Psoas muscle (tissue), 8 donors: ENCODE data around the gene B4GALT1. TPM values are rescaled to one million over a fixed set of nuclear protein-coding genes. Genes with fewer than 3 reads are reported as not detected.

ENCODE experiments used
- ATAC-seq, 4 donors: fragments of 200-7000 bp; cut with Tn5 transposase; one replicate each; pipeline ENCODE4 v1.9.1; 2020; ENCODE audit warnings: moderate library complexity in 3 of 4, mild to moderate bottlenecking in 2 of 4
- DNase-seq, 2 donors: peaks; one replicate each; pipeline ENCODE4 v3.0.0-alpha.2; 2020
- H3K27ac ChIP-seq: fragments of 200-600 bp; one replicate; pipeline ENCODE4 v1.8.0; 2022
- H3K27me3 ChIP-seq, 3 donors: fragments of 200-600 bp in 1 of 3; one replicate each; pipeline versions ENCODE4 v1.6.1 to v1.8.0; 2013 to 2022; ENCODE audit warnings: low read length in 2 of 3, mild to moderate bottlenecking in 2 of 3, moderate library complexity in 1 of 3; ENCODE audit not compliant: insufficient read depth in 3 of 3
- H3K36me3 ChIP-seq, 2 donors: fragments of 200-600 bp in 1 of 2; one replicate each; pipeline versions ENCODE4 v1.6.1 to v1.8.0; 2013 to 2022; ENCODE audit warnings: low read depth in 1 of 2, mild to moderate bottlenecking in 1 of 2, moderate library complexity in 1 of 2; ENCODE audit not compliant: insufficient read depth in 1 of 2
- H3K4me1 ChIP-seq: fragments of 200-600 bp; one replicate; pipeline ENCODE4 v1.8.0; 2022
- H3K4me3 ChIP-seq: fragments of 200-600 bp; one replicate; pipeline ENCODE4 v1.8.0; 2022; ENCODE audit warnings: mild to moderate bottlenecking
- H3K9me3 ChIP-seq: fragments of 200-600 bp; one replicate; pipeline ENCODE4 v1.8.0; 2022
- CTCF ChIP-seq: fragments of 200-600 bp; IDR thresholded peaks from one replicate; pipeline ENCODE4 v1.8.0; 2022; ENCODE audit warnings: antibody characterized with exemption
- WGBS, 3 donors: extraction: QIAGEN DNeasy Blood & Tissue Kit; methylation state at CpG; one replicate each; pipeline versions ENCODE4 v1.1.6 to v1.1.7; 2013; 5-methylcytosine and 5-hydroxymethylcytosine counted together
- intact Hi-C, 2 donors: fragments of 100-400 bp; cut with DNase I; formaldehyde crosslinking; loops; one replicate each; pipeline versions ENCODE4 v1.11.0 to v1.14.2; 2022
- polyA plus RNA-seq, 3 donors: library from polyadenylated mRNA; stranded (reverse); fragments of 200-250 nt; gene quantifications; one replicate each; pipeline ENCODE4 v1.2.3, GENCODE V29; 2013
- total RNA-seq, 4 donors: library from RNA; stranded (reverse); fragmentation: NEBNext Ultra II Directional in 2 of 4; extraction: Animal tissue kit (Norgen Biotek cat#: 25700) in 2 of 4; gene quantifications; one replicate each; pipeline versions ENCODE4 v1.2.1 to v1.2.4, GENCODE V29; 2021 to 2023
- donor health status: healthy with polysubstance abuse.
- donor health status: DM: no; HTN: no; CAD: no; lungs with moderate emphysema.
- donor health status: Bipolar disorder and iron deficiency.
- donor health status: healthy.
- donor health status: DM: yes; HTN: yes; CAD: no.
- donor health status: DM: no; HTN: no; CAD: no.
- donor health status: DM: no; HTN: no; CAD: no.
- donor health status: DM: yes; HTN: yes; CAD: no.

The B4GALT1 gene
- total and polyA plus RNA-seq, 7 donors: 13.0 to 28.1 (median 22.3) TPM

- WGBS, 3 donors: 35 to 44% (median 43%) methylated on average over 11 of the region's 11 CpGs
- intact Hi-C loops: no loop called here
- Histone ChIP-seq H3K9me3 (no peaks in the 10 kb centered on the region), H3K36me3 (no peaks in the 10 kb centered on the region), H3K4me1 (peaks cover 10% of the 10 kb centered on the region), H3K27me3 (no peaks in the 10 kb centered on the region), H3K4me3 (no peak overlapping the region), H3K27ac (no peak overlapping the region)
- TF ChIP-seq CTCF: no peak
- peak; percentile 30 to 47 (median 37) for ATAC-seq
- DNase-seq: peak; percentile 41 to 74
These were observed 35.5 kb upstream of the B4GALT1 start for GRCh38 chr9:33202552-33203201.

GRCh38 chr9:33202018-33202417 is 34.9 kb upstream of the B4GALT1 start:
- no peak overlapping the region for H3K27ac ChIP-seq
- no peak for ATAC-seq
- H3K27me3 ChIP-seq: no peaks in the 10 kb centered on the region
- intact Hi-C loops: no loop called here
- no peaks in the 10 kb centered on the region for H3K9me3 ChIP-seq
- H3K4me3 ChIP-seq: no peak overlapping the region
- no peak for DNase-seq
- no peak for TF ChIP-seq CTCF
- H3K36me3 ChIP-seq: no peaks in the 10 kb centered on the region
- H3K4me1 ChIP-seq: peaks cover 16% of the 10 kb centered on the region
- WGBS, 3 donors: 89 to 100% (median 94%) methylated on average over 1 of the region's 1 CpG

GRCh38 chr9:33198165-33198564 is 31.0 kb upstream of the B4GALT1 start:
- 23 to 41% (median 26%) methylated on average over 6 of the region's 6 CpGs for WGBS, 3 donors
- peaks cover 16% of the 10 kb centered on the region for H3K4me1 ChIP-seq
- no peaks in the 10 kb centered on the region for H3K27me3 ChIP-seq
- DNase-seq (peak; percentile 60 to 85), ATAC-seq (peak; percentile 85 to 95 (median 93))
- no peaks in the 10 kb centered on the region for H3K36me3 ChIP-seq
- TF ChIP-seq CTCF: no peak
- H3K9me3 ChIP-seq: no peaks in the 10 kb centered on the region
- intact Hi-C loops: no loop called here
- H3K4me3 ChIP-seq: peak overlapping the region; percentile 15
- peak overlapping the region; percentile 71 for H3K27ac ChIP-seq

GRCh38 chr9:33197279-33198152 is 30.4 kb upstream of the B4GALT1 start:
- Histone ChIP-seq H3K4me1 (peaks cover 16% of the 10 kb centered on the region), H3K27ac (peak overlapping the region; percentile 71), H3K36me3 (no peaks in the 10 kb centered on the region), H3K27me3 (no peaks in the 10 kb centered on the region), H3K4me3 (no peak overlapping the region), H3K9me3 (no peaks in the 10 kb centered on the region)
- intact Hi-C loops: no loop called here
- ATAC-seq (peak; percentile 51 to 82 (median 64)), DNase-seq (peak in 1 of 2 donors; percentile 52)
- 34 to 46% (median 36%) methylated on average over 6 of the region's 6 CpGs for WGBS, 3 donors
- peak; percentile 21 for TF ChIP-seq CTCF
